ENCODE measurements around the gene MYF5.

The MYF5 gene

DNA sequence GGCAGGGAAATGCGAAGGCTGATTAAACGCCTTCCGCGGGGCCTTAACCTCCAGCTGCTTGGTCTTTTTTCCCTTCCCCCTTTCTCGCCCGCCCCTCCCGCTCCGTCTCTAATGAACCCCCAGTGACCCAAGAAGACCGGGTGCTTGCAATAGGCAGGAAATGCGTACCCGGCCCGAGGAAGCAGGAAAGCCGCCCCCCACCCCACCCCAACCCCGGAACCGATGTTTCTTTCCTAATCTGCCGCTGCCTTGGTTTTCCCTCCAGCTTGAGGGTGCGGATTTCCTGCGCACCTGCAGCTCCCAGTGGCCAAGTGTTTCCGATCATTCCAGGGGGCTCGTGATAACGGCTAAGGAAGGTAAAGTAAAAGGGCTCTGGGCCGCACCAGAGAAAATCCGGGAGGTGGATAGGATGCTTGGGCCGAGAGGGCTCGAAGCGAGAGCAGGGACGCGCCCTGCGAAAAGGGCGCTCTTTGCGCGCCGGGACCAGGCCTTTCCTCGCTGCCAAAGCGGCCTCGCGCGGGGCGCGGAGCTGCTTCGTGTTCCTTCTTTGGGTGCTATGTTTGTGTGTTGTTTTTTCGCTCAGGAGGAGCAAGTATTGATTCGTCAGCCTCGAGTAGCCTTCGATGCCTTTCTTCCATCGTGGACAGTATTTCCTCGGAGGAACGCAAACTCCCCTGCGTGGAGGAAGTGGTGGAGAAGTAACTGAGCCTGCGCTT, 8.3 kb upstream of the MYF5 start:
- no peak for DNase-seq

DNA sequence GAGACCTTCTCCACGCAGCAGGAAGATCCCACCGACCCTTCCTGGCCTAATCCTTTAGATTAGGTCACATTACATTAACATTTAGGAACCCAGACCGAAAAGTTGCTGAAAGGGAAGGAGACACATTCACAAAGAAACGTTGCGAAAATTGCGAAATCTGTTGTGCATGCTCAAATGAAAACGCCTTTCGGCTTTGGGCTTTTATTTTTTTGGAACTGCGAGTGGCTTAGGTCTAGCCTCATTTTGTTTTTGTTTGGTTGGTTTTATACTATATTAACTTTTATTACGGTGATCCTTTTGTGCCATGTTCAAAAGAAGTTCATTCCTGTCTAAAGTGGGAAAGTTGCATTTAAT, 7.8 kb upstream of the MYF5 start:
- no peak for DNase-seq

DNA sequence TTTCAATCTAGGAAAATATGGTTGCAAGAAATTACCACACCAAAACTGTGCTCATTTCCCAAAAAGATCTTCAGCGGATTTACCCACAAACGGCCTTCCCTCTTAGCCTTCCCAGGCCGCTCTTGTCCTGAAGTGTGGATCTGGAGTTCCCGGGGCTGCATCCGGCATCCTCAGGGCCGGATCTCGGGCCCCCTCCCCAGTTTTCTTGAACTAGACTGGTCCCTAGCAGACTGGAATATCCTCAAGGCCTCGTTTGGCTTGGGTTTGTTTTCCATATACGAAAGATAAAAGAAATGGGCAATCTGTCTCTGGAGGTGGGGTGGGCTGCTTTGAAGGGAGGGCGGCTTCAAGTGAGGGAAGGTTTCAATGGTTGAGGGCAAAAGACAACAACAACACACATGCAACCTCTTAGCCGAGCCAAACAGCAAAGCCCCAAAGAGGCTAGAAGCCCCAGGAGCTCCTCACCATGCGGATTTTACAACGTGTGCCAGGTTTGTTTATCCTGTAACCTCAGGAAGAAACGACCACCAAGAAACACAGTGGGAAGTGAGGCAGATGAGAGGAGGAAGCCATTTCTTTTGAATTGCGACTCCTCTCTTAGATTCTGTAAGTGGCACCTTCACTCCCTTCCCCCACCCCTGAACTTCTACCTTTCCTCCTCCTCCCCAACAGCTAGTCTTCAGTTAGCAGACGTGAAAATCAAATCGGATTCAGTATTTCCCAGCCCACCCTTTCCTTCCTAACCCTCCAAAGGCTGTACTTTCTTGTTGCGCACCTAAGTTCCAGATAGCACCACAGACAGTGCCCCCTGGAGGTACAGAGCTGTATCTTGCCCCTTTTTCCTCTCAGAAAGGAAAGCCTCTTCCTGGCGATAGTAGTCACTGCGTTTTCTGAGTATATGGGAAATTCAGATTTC, 6.6 kb upstream of the MYF5 start:
- DNase-seq, result no peak

DNA sequence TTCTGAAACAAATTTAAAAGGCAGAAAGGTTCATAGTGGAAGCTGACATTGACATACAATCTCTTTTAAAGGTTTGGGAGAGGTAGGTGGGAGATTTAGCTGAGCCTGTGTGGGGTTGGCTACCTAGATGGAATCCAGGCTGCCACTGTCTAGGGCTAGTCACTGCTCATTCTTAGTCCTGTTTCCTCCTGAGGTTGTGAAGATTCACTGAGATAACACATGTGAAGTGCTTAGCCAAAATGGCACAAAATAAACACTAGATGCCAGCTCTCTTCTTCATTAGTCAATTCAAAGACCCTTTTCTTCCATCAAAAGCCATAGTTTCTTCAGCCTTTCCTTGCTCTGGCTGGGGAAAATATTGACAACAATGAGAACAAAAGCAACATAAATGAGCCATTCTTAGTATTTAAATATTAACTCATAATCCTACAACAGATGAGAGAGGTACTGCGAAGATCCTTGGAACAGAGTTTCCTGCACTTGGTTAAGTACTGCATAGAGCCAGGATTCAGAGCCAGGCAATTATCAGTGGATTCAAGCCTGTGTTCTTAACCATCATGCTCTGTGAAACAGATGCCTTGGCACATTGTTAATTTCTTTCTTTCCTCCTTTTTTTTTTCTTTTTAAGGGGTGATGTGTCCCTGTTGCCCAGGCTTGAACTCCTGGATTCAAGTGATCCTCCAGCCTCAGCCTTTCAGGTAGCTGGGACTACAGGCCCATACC, 5.8 kb upstream of the MYF5 start:
- no peak for DNase-seq

DNA sequence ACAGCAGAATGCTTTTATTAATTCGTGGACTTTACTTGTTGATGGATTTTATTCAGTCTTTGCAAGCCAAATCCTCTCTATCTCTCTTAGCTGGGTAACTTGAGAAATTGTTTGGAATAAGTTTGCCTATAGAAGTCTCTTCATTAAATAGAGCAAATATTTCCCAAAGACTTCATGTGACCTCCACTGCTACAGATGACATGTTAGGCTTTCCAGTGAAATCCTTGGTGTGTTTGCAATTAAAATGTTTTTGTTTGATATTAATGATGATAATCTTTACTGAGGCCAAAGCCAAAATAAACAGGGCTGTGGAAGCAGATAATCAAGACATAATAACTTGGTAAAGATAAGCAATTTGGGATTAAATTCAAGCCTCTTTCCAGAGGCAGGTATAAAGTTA, 4.8 kb upstream of the MYF5 start:
- DNase-seq, result no peak

DNA sequence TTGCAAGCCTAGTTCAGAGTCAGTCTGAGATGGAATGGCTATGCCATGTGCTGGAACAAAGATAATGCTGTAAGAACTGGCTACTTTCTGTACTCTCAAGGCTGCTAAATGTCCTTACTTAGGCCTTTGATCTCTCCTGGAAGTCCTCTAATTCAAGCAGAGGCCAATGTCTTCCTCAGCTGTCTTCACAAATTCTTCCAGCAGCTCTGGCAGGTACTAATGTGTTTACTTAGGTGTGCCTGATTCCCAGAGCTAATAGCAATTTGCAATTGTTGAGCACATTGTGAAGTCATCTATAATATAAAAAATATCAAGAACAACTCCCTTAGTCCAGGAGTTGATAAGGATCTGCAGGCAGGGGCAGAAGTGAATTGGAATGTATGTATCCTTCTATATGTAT, 3.8 kb upstream of the MYF5 start:
- DNase-seq, result no peak

DNA sequence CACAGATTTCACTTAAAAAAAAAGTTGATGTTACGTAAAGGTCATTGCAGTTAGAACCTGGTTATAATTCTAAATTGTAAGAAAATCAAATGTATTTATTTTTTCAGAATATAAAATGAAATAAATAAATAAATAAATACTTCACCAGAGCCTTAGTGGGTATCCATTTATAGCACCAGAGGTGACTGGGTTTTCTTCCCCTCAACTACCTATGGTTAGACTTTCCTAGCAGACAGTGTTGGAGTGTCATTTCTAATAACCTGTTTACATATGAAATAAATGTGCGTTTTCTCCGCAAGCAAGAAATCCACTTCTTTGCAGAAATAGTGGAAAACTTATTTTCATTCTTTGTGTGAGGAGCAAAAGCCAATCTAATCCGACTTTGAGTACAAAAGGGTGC, 3.3 kb upstream of the MYF5 start:
- no peak for DNase-seq

DNA sequence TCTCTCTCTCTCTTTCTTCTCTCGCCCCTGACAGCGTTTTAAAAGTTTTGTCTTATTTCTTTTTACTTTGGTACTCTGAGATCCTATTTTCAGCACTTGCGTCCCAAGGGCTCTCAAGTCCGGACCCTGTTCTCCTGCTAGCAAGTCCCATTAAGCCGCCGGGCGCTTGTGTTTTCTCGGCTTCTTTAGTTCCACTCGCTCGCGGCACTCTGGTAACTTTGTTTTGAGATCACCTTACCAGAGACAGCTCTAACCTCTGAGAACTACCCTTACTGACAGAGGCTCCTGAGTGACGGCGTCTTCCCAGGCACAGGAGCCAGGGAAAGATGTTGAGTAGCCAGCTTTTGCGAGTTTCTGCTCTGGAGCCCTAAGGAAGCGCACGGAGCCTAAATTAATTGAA, 2.7 kb upstream of the MYF5 start:
- DNase-seq, result no peak

DNA sequence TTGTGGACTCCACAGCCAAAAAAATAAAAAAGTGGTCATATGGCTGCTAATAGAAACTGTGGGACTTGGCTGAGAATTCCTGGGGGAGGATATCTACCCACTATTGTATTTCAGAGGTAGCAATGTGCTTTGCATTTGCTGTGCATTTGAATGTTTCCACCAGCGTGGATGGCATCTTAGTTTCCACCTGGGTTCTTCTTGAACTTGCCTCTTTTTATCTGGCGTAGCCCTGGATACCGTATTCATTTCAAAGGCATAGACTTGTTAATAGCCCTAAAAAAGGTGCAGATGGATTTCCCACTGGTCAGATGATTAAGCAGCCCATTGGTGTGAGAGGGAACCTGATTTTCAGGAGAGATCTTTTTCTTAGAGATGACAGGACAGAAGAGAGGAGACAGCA, 1.9 kb upstream of the MYF5 start:
- no peak for DNase-seq

DNA sequence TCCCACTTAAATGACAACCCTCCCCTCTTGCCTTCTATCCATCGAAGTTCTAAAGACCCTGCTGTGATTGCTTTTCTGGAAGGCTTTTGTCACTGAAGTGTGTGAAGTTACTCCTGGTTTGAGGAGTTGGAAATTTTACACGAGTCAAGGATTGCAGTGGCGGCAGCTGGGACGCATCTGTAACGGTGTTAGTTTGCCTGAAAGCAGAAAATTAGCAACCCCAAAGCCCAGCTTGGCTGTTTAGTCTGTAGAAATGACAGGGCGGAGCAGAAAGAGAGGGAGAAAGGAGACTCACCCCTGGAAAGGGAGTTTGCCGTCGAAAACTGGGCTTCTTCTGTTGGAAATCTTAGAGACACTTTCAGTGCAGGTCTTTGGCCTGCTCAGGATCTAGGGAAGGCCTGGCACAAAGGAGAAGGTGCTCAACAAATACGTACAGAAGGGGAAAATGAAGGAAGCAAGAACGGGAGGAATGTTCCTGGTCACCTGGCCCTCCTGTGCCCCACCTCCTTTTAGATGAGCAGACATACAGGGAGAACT, 931 bp upstream of the MYF5 start:
- DNase-seq, result no peak

DNA sequence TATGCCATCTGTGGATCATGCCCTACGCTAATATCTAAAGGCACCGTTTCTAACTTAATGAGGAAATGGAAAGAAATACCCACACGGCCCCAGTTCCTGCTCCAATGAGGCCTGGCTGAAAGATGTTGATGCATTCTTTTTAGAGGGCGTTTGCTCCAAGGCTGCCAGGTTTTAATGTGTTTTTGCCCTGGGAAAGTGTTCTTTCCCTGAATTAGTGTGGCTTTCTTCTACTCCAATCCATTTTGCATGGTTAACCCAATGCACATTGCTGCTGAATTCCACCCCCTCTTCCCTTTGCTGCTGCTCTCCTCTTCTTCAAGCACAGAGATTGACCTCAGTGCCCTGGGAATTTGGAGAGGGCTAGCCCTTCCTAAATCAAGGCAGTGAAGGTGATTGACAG, 1.1 kb downstream of the MYF5 start:
- no peak for DNase-seq

DNA sequence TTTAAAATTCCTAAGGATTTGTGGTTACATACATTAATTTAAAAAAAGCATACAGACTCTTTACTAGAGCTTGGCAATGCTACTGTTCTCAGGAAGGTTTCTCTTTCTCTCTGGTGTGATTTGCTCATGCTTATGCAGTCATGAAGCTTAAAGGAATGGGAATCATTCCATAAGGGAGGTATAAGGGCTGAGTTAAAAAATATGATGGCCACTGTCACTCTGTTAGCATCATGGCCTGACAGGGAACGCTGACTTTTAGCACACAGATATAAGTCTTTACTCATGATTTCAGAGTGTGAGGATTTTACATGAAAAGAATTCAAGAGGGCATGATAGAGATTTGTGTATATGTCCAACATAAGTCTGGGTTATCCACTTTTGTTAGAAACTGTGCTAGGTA, 3.8 kb downstream of the MYF5 start:
- no peak for DNase-seq

DNA sequence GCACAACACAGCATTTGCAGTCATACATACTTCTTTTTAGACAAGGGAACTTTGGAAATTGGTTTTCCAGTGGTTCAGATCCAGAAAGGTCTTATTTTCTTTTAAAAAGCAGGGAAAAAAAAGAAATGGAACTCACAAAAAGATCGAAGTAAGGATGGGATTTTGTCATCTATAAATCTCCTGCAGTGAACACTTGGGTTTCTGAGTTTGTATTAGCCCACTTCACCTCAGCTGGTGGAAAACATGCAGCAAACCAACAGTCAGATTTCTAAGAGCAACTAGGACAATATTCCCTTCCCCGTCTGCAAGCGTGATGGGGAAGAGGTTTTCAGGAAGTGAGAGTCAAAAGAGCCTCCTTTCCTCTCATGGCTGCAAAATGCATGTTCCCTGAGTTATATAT, 4.6 kb downstream of the MYF5 start:
- no peak for DNase-seq

DNA sequence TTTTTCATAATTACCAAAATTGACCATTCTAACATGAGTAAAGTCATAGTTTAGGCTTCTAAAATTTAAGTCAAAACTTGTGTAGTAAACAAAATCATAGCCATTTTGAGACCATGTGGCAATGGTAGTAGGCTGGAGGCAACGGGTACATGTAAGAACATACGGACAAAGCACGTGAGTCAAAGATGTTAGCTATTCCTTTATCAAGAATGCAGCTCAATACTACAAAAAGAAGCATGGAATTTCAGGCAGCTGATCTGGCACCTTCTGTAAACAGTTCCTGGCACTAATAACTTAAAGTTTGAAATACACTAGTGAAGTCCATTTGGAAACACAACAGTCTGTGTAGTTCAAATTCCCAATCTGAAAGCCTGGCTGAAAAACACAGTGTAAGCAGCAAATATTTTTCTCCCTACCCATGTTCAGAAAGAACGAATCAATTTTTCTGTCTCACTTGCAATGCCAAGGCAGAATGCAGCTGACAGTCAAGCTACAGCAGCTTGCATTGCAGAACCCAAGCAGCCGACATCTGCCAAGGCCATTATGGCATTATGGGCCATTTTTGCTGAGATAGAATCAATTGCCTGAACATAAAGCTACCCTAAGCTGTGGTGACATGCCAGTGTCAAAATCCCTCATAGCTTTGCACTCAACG, 29.3 kb downstream of the MYF5 start:
- no peak for DNase-seq

DNA sequence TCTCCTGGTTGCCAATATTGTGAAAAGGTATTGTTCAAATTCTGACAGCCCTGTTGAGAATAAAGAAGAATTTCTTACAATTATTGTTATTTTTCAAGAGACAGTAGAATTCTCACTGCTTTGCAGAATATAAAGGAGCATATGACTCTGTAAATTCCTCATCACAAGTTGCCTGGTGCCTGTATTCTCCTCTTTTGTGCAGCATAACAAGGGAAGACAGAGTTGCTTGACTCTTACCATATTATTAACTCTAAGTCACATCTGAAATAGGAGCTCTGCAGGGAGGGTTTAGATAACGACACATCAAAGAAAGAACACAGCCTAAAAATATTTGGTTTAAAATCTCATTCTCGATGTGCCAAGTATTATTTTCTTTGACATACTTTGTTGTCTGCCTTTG, 31.1 kb downstream of the MYF5 start:
- no peak for DNase-seq

DNA sequence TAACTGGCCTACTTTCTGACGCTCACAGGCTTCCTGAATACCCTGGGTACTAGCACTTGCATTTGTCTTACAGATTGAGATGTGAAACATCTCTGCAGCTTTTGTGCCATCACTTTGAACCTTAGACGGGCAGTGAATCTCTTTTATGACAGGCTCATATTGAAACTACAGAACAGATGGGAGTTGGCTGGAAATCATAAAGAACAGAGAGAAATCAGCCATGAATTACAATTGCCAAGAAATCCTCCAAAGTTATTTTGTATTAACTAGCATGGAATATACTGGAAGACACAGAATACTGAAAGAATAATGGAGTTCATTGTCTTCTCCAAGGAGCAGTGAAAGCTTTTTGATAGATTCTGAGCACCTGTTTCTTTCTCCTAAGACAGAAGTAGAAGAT, 32.7 kb downstream of the MYF5 start:
- no peak for DNase-seq

DNA sequence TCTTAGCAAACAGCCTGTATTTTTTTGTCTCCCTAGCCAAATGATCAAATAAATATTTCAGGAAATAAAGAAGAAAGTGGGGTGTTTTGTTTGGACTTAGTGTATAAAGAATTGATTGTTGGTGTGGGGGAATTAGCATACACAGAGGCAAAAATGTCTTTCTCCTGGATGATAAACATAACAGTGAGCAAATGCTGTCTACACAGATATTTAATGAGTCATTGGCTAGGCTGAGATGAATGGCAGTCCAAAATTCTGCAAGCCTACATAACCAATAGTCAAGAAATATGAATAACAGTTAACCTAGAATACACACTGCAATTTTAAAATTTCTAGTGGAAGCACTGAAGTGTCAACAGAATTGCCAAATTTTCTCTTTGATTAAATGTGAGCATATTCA, 35.8 kb downstream of the MYF5 start:
- no peak for DNase-seq

DNA sequence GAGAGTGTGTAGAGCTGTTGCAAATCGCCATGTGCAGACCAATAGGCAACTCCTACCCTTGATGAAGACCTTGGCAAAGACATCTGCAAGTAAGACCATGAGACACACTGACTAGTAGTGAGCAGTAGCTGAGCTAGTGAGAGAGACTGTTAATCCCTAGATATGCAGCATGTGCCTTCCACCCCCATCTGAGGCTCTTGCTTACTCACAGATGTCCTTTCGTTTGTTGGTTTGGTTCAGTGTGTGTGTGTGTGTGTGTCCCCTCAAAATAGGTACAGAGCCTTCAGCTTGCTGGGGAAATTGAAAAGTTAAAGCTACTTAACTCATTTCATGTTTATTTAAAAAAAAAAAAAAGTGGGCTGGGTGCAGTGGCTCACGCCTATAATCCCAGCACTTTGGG, 37.6 kb downstream of the MYF5 start:
- no peak for DNase-seq

DNA sequence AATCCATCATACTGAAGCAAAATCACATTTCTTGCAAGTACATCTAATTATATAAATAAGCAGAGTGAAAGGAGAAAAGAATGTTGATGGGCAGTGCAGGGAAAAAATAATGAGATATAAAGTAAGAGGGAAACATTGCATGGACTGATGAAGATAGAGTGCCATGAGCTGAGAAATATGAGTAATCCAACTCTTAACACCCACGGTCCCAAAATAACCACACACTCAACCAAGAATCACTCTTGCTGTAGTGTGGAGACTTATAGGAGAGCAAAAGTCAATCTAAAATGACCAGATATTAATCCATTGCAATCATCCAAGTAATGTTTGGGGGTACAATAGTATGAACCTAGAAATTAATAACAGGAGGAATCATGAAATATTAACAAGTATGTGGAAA, 40.2 kb downstream of the MYF5 start:
- DNase-seq, result no peak

DNA sequence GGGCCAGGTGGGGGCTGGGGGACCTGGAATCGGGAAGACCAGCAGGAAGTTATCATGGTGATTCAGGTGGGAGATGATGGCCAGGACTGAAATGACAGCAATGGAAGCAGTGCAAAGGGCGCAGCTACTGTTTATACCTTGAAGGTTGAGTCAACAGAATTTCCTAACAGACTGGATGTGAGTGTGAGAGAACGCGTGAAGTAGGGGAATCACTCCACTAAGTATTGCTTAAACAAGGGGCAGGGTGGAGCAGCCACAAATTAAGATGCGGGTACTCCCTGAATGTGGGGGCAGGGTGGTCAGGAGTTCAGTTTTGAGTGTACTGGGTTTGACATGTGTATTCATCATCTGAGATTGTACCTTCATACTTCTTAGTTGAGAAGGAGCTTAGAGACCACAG, 45.1 kb downstream of the MYF5 start:
- no peak for DNase-seq

DNA sequence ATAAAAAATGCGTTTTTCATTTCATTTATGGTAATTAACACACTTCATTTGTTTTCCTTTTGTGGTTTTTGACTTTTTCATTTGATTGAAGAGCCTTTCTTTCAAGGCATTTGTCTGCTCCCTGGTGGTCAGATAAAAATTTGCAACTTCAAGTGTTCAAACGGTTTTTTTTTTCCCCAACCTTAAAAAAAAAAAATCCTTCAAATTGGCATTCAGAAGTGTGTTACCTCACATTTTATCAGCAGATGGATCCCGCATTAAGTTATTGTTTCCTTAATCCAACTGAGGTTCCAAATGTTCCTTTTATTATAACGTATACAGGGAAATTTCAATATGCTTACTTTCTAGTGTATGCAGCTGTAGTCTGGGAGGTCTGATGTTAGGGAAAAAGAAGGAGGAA, 47.2 kb downstream of the MYF5 start:
- DNase-seq, result peak; percentile 65

DNA sequence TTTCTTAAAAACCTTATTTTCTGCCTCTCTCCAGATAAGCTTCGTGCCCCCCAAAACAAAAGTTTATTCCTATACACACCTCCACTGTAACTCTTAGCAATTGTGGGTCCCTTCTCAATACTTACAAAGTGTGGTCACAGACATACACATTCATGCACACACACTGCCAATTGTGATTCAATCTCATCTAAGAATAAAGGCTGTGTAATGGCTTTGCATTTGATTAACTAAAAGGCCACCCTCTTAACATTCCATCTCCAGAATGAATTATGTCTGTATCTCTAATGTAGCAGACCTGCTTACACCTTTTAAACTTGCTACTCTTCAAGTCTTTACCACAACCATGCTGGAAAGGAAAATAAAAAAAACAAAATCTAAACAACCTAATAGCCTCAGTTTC, 49.5 kb downstream of the MYF5 start:
- no peak for DNase-seq

DNA sequence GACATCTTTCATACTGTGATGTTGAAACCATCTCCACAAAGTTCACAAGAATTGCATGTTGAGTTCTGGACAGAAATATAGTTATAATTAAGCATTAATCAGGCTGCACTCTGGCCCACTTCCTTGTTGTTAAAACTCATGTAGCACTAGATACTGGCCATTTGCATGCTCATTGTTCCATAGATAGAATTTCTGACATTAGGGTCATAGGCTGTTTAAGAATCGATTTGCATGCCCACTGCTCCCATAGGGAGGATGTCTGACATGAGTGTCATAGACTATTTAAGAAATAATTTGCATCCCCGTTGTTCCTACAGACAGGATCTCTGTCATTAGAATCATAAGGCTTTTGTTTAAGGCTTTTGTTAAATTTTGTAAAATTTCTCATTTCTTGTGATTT, 50.2 kb downstream of the MYF5 start:
- no peak for DNase-seq
